Prostate gland (tissue), 2 donors: Measurements from ENCODE around the gene MYCBP2.

Source experiments
- CTCF ChIP-seq, 4 experiments: fragments of 200-600 bp in 2 of 4; fragments of 450-650 bp in 2 of 4; sonication (generic) in 2 of 4; IDR thresholded peaks; 1 replicate in 3 of 4; 2 replicates in 1 of 4; pipeline ENCODE4 v1.5.1; 2016 to 2019; ENCODE audit warnings: antibody characterized with exemption in 4 of 4, mild to moderate bottlenecking in 2 of 4, moderate library complexity in 2 of 4
- POLR2A ChIP-seq: fragments of 450-650 bp; IDR thresholded peaks from one replicate; pipeline ENCODE4 v1.6.1; 2016; ENCODE audit warnings: antibody characterized with exemption, mild to moderate bottlenecking
- POLR2AphosphoS5 ChIP-seq: sonication (generic); formaldehyde crosslinking; IDR thresholded peaks from one replicate; pipeline ENCODE4 v1.6.1; 2017; ENCODE audit warnings: antibody characterized with exemption

GRCh38 chr13:77345150-77345780, 18.4 kb upstream of the MYCBP2 start:
- TF ChIP-seq CTCF (IDR thresholded peaks at IDR 0.05) (no peak), POLR2AphosphoS5 (no peak), POLR2A (no peak)
